ENCODE results near the gene LHB.
"Not testable (repeated sequence)": the region's sequence is repeated elsewhere in the genome, so short reads cannot be mapped to it uniquely, and the experiment has no call there.

The LHB gene

GRCh38 chr19:49017041-49017665, at the start of gene LHB:
LHB (minus strand) TSS chr19:49017091; CDS start chr19:49017081, 10 bp downstream.
- no peak for DNase-seq (ENCODE audit: low read depth, low spot score)

GRCh38 chr19:49065905-49066512, 49.1 kb upstream of the LHB start:
- no peak for DNase-seq (ENCODE audit: low read depth, low spot score)

GRCh38 chr19:49064768-49065611, 48.1 kb upstream of the LHB start, which contains the start of gene NTF4:
NTF4 (minus strand) TSS chr19:49064818; CDS start chr19:49061997, 2,821 bp downstream.
- peak; percentile 79 for DNase-seq (ENCODE audit: low read depth, low spot score)

- DNase-seq (ENCODE audit: low read depth, low spot score), result no peak
Observed at GRCh38 chr19:49064029-49064629, 47.2 kb upstream of the LHB start.

GRCh38 chr19:49061445-49061844, 44.6 kb upstream of the LHB start:
- DNase-seq (ENCODE audit: low read depth, low spot score), result no peak

GRCh38 chr19:49061000-49061399, 44.1 kb upstream of the LHB start:
- no peak for DNase-seq (ENCODE audit: low read depth, low spot score)

- no peak for DNase-seq (ENCODE audit: low read depth, low spot score)
Observed at GRCh38 chr19:49059053-49059452, 42.2 kb upstream of the LHB start.

DNA sequence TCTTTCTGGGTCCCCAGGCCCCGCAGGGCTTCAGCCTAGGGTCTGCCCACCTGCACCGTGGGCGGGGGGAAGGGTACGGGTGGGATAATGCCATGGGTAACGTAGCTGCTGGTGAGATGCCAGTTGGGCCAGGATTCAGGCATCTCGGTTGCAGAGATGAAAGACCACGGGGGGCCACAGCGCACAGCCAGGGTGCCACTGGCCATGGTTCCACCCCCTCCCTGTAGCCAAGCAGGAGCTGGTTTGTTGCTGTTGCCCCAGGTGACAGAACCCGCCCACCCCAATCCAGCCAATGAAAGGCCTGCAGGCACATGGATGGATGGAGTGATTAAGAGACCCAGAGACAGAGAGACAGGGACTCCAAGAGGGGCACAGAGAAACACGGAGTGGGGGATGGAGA, 41.7 kb upstream of the LHB start:
- peak; percentile 69 for DNase-seq (ENCODE audit: low read depth, low spot score)

DNA sequence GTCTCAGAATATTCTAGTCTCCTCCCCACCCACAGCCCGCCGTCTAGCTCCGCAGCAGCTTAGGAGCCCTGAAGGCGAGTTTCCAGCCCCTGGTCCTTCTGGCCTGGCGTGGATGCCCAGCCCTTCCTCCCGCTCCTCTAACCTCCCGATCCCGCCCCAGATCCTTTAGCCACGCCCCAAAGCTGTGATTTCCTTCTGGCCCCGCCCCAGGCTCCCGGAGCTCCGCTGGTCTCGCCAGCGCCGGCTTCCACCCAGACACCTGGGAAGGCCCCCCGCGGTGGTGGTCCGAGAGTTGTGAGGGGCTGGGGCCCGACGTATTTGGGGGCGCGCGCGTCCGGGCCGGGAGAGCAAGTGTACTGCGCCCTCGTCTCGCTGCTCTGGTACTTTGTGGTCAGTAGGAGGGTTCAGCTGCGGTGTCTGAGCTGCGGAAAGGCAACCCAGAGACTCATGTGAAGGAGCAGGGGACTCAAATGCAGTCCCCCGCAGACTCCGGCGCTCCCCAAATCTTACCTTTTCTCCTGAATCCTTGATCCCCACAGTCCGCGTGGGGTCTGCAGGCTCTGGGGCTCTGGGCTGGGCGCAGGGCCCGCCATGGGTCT, 40.8 kb upstream of the LHB start, which contains the start of gene CGB7:
Gene CGB7, minus strand, starts transcription at position 114 of the 599 bp plus-strand sequence. CDS start 2,374 bp downstream, outside the sequence.
- DNase-seq (ENCODE audit: low read depth, low spot score), result peak; percentile 85

DNA sequence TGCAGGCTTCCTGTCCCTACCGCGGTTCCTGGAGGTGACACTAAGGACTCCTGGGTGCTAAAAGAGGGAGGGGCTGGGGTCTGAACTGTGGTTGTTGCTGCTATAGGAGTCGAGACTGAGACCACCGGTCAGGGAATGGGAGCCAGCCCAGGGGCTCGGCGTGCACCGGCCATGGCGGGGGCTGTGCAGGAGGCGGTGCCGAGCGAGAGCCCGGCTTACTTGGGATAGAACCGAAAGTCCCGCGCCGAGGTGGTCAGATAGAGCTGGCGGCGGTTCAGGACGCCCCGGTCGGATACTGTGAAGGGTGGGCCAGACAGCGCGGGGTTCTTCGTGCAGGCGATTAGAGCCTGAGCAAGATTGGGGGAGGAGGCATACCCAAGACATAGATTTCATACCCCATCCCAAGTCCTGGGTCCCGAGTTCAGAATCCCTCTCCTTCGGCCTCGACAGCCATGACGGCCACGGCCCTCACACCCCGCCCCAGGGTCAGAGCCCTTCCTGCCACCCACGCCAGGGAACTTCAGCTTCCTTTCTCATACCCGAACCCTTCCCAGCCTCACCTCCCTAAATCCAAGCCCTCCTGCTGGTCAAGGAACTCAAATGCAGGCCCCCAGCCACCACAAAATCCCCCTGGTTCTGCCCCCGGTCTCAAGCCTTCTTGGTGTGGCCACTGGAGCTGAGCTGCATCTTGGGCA, 40.2 kb upstream of the LHB start:
- DNase-seq (ENCODE audit: low read depth, low spot score), result not testable (repeated sequence)

DNA sequence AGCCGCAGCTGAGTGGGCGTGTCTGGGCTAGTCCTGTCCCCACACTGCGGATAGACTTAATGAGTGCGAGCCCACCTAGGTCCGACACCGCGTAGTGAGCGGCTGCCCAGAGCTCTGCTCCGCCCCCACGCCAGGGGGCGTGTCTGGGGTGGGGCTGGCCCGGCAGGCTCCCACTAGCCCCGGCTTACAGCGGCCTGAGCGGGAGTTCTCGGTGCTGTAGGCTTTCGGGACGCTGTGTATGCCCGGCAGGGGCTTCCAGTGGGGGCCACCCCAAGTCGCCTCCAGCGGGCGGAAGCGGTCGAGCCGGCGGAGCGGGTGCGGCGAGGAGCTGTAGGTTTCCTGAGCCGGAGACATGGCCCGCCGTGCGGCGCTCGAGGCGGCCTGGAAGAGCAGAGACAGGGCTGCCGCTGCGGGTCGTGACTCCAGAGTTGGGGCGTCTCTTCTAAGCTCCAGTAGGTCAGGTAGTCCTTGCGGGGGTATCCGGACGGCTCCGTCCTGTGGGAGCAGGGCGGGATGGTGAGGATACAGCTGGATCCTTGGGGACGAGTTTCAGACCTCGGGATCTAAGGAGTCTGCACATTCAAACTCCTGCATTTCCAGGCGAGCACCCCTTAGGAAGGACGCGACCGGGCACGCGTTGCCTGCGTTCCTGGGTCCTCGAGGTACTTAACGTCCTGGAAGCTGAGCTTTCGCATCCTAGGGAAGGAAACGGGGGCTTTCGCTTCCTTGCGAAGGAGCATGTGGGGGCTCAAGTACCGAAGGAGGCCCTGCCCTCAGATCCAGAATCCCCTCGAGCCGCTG, 39.4 kb upstream of the LHB start:
- DNase-seq (ENCODE audit: low read depth, low spot score), result peak; percentile 84

- DNase-seq (ENCODE audit: low read depth, low spot score), result peak; percentile 83
Observed at GRCh38 chr19:49050376-49051033, 33.6 kb upstream of the LHB start.

DNA sequence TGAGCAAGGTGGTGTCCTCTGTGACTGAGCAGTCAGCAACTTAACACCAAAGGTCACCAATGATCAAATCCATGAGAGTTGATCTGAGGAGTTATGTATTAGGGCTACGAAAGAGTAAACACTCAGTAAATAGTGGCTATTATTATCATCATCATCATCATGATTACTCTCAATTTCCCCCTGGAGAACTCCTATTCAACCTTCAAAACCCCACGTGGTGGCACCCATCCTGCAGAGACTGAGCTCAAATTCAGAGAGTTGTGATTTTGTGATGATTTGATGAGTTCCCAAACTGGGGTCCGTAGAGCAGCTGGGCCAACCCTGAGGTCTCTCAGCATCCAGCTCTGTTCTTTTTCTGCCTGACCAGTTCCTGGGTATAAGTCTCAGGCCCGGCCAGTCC, 32.9 kb upstream of the LHB start:
- DNase-seq (ENCODE audit: low read depth, low spot score), result not testable (repeated sequence)

DNA sequence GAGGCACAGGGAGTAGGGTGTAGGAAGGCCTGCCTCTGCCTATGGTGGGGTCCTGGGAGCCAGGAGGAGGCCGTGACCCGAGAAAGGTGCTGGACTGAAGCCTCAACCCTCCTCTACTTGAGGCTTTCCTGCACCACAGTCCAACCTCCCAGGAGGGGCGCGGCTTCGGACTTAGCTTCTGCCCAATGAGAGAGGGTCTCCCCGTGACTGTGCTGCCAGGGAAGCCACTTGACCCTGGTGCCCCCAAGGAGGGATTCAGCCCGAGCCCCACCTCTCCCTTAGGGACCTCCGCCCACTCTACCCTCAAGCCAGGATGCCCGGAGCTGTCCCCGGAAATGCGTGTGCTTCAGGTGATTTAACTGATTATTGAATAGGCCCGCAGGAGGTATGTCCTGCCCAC, 32.1 kb upstream of the LHB start, which contains the start of gene CGB8:
Gene CGB8, minus strand, starts transcription at position 101 of the 400 bp plus-strand sequence. CDS start 372 bp downstream, outside the sequence.
- DNase-seq (ENCODE audit: low read depth, low spot score), result not testable (repeated sequence)

GRCh38 chr19:49043548-49043947, 26.7 kb upstream of the LHB start, which contains the start of gene CGB5:
CGB5 (plus strand) TSS chr19:49043848; CDS start chr19:49044210, 362 bp downstream.
- DNase-seq (ENCODE audit: low read depth, low spot score), result not testable (repeated sequence)

- not testable (repeated sequence) for DNase-seq (ENCODE audit: low read depth, low spot score)
Observed at GRCh38 chr19:49042666-49043065, 25.8 kb upstream of the LHB start.

- peak; percentile 80 for DNase-seq (ENCODE audit: low read depth, low spot score)
Observed at GRCh38 chr19:49042177-49042576, 25.3 kb upstream of the LHB start.

DNA sequence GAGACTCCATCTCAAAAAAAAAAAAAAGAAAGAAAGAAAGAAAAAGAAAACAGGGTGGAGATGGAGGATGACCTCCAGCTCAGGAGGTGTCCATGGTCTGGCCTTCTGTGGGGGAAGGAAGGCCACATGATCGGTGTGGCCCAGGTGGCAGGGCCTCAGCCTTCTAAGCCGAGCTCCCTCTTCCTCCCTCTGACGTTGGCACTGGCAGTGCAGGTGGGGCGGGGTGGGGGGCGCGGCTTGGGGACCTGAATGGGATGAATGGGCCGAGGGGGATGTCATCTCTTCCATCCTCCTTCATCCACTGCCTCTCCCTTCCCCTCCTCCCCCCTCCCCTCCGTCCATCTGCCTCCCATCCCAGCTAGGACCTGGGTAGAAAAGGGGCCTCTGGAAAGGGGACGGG, 22.8 kb upstream of the LHB start:
- not testable (repeated sequence) for DNase-seq (ENCODE audit: low read depth, low spot score)

All from astrocyte of the hippocampus (primary cell).